AML-193 (cell line): Measurements from ENCODE around the gene IKZF2.

Experiments used
- DNase-seq, 2 experiments: peaks; one replicate each; lab custom pipeline; 2025; lab: John Stamatoyannopoulos, UW

The IKZF2 gene

GRCh38 chr2:213152888-213153287, 1.5 kb upstream of the IKZF2 start:
- DNase-seq = no peak

- peak; percentile 32 to 49 for DNase-seq
Measured at GRCh38 chr2:213152065-213152794, 818 bp upstream of the IKZF2 start.

GRCh38 chr2:213150315-213151097, 906 bp downstream of the IKZF2 start:
- DNase-seq = no peak

GRCh38 chr2:213149949-213150314, 1.5 kb downstream of the IKZF2 start:
- DNase-seq = no peak

GRCh38 chr2:213149294-213149875, 2.0 kb downstream of the IKZF2 start:
- DNase-seq = no peak

- no peak for DNase-seq
Measured at GRCh38 chr2:213148572-213149261, 2.7 kb downstream of the IKZF2 start.

GRCh38 chr2:213147538-213147937, 3.9 kb downstream of the IKZF2 start:
- DNase-seq = no peak

GRCh38 chr2:213145715-213146242, 5.6 kb downstream of the IKZF2 start:
- DNase-seq = no peak

GRCh38 chr2:213137064-213137463, 14.3 kb downstream of the IKZF2 start:
- no peak for DNase-seq

- DNase-seq = peak; percentile 68 to 79
Measured at GRCh38 chr2:213129311-213129710, 22.1 kb downstream of the IKZF2 start.

- peak; percentile 74 to 77 for DNase-seq
Measured at GRCh38 chr2:213125646-213126347, 25.6 kb downstream of the IKZF2 start.

- no peak for DNase-seq
Measured at GRCh38 chr2:213122725-213123124, 28.7 kb downstream of the IKZF2 start.

GRCh38 chr2:213121690-213122089, 29.7 kb downstream of the IKZF2 start:
- DNase-seq = no peak

- DNase-seq = peak; percentile 55 to 72
Measured at GRCh38 chr2:213119061-213119809, 32.2 kb downstream of the IKZF2 start.

- no peak for DNase-seq
Measured at GRCh38 chr2:213108308-213108707, 43.1 kb downstream of the IKZF2 start.

- no peak for DNase-seq
Measured at GRCh38 chr2:213107728-213108127, 43.7 kb downstream of the IKZF2 start.

GRCh38 chr2:213105212-213105611, 46.2 kb downstream of the IKZF2 start:
- no peak for DNase-seq

GRCh38 chr2:213104903-213105202, 46.6 kb downstream of the IKZF2 start:
- no peak for DNase-seq

- no peak for DNase-seq
Measured at GRCh38 chr2:213104092-213104902, 47.1 kb downstream of the IKZF2 start.
